Liver (tissue), 9 donors: ENCODE measurements around the gene CAST. TPM values are rescaled to one million over a fixed set of nuclear protein-coding genes. Genes with fewer than 3 reads are reported as not detected.
A peak's percentile ranks its signal among the peaks of the same experiment; 100 is the strongest.

ENCODE experiments used
- DNase-seq: peaks from one replicate; pipeline ENCODE4 v3.0.0-alpha.2; 2017; ENCODE audit warnings: low spot score
- H3K27ac ChIP-seq, 2 donors: one replicate each; pipeline ENCODE4 v1.7.0; 2013; ENCODE audit warnings: inconsistent platforms in 2 of 2, low read length in 2 of 2, control low read depth in 1 of 2, low read depth in 1 of 2, mild to moderate bottlenecking in 1 of 2
- H3K27me3 ChIP-seq, 4 donors: one replicate each; pipeline versions ENCODE4 v1.6.1 to v1.7.0; 2013; ENCODE audit warnings: low read length in 3 of 4, inconsistent platforms in 1 of 4, mild to moderate bottlenecking in 1 of 4, moderate library complexity in 1 of 4; ENCODE audit not compliant: control insufficient read depth in 4 of 4, insufficient read depth in 4 of 4
- H3K36me3 ChIP-seq, 4 donors: one replicate each; pipeline versions ENCODE4 v1.6.1 to v1.7.0; 2013; ENCODE audit warnings: low read length in 3 of 4, mild to moderate bottlenecking in 3 of 4, low read depth in 1 of 4, moderate library complexity in 1 of 4; ENCODE audit not compliant: control insufficient read depth in 4 of 4, insufficient read depth in 3 of 4
- H3K4me1 ChIP-seq, 4 donors: one replicate each; pipeline versions ENCODE4 v1.6.1 to v1.7.0; 2013; ENCODE audit warnings: low read length in 3 of 4, mild to moderate bottlenecking in 3 of 4, moderate library complexity in 1 of 4; ENCODE audit not compliant: control insufficient read depth in 4 of 4, insufficient read depth in 4 of 4
- H3K4me3 ChIP-seq, 3 donors: one replicate each; pipeline versions ENCODE4 v1.6.1 to v1.7.0; 2013; ENCODE audit warnings: low read length in 3 of 3, control low read depth in 1 of 3, low read depth in 1 of 3, mild to moderate bottlenecking in 1 of 3
- H3K9ac ChIP-seq, 2 donors: one replicate each; pipeline ENCODE4 v1.7.0; 2013; ENCODE audit warnings: low read length in 2 of 2, mild to moderate bottlenecking in 2 of 2, moderate library complexity in 2 of 2, control low read depth in 1 of 2, low read depth in 1 of 2
- H3K9me3 ChIP-seq, 4 donors: one replicate each; pipeline versions ENCODE4 v1.6.1 to v1.7.0; 2013; ENCODE audit warnings: low read length in 3 of 4; ENCODE audit not compliant: control insufficient read depth in 4 of 4
- ATF3 ChIP-seq: IDR thresholded peaks from 2 replicates; pipeline ENCODE4 v1.6.1; 2016; ENCODE audit warnings: antibody characterized with exemption
- CTCF ChIP-seq: fragments of 150-350 bp; IDR thresholded peaks from 2 replicates; pipeline ENCODE4 v1.5.1; 2017; ENCODE audit warnings: improper control_type of control experiment, low read depth, low read length; ENCODE audit not compliant: missing input control
- EGR1 ChIP-seq, 2 donors: IDR thresholded peaks; 2 replicates each; pipeline ENCODE4 v1.6.1; 2016 to 2018; ENCODE audit warnings: antibody characterized with exemption in 2 of 2, low read depth in 2 of 2
- FOXA1 ChIP-seq: IDR thresholded peaks from 2 replicates; pipeline ENCODE4 v1.6.1; 2016; ENCODE audit warnings: antibody characterized with exemption
- GABPA ChIP-seq, 2 donors: IDR thresholded peaks in 1 of 2; conservative IDR thresholded peaks in 1 of 2; 2 replicates each; pipeline ENCODE4 v1.6.1; 2016; ENCODE audit warnings: antibody characterized with exemption in 2 of 2, mild to moderate bottlenecking in 1 of 2, moderate library complexity in 1 of 2
- HNF4A ChIP-seq, 2 donors: conservative IDR thresholded peaks; 2 replicates each; pipeline ENCODE4 v1.6.1; 2016; ENCODE audit warnings: antibody characterized with exemption in 2 of 2, mild to moderate bottlenecking in 2 of 2
- HNF4G ChIP-seq: IDR thresholded peaks from 2 replicates; pipeline ENCODE4 v1.6.1; 2016; ENCODE audit warnings: antibody characterized with exemption
- JUND ChIP-seq, 2 donors: IDR thresholded peaks; 2 replicates each; pipeline ENCODE4 v1.6.1; 2016; ENCODE audit warnings: antibody characterized with exemption in 2 of 2
- MAX ChIP-seq: IDR thresholded peaks from 2 replicates; pipeline ENCODE4 v1.6.1; 2016; ENCODE audit warnings: antibody characterized with exemption
- RAD21 ChIP-seq, 2 donors: IDR thresholded peaks; 2 replicates each; pipeline ENCODE4 v1.6.1; 2016; ENCODE audit warnings: antibody characterized with exemption in 2 of 2, mild to moderate bottlenecking in 2 of 2
- REST ChIP-seq: IDR thresholded peaks from 2 replicates; pipeline ENCODE4 v1.6.1; 2016; ENCODE audit warnings: antibody characterized with exemption, mild to moderate bottlenecking
- RXRA ChIP-seq, 2 donors: IDR thresholded peaks; 2 replicates each; pipeline ENCODE4 v1.6.1; 2017 to 2018; ENCODE audit warnings: antibody characterized with exemption in 2 of 2, mild to moderate bottlenecking in 1 of 2
- SP1 ChIP-seq: IDR thresholded peaks from 2 replicates; pipeline ENCODE4 v1.6.1; 2018; ENCODE audit warnings: antibody characterized with exemption, mild to moderate bottlenecking
- TAF1 ChIP-seq: conservative IDR thresholded peaks from 2 replicates; pipeline ENCODE4 v1.6.1; 2016; ENCODE audit warnings: antibody characterized with exemption, mild to moderate bottlenecking
- YY1 ChIP-seq: IDR thresholded peaks from 2 replicates; pipeline ENCODE4 v1.6.1; 2016; ENCODE audit warnings: antibody characterized with exemption, mild to moderate bottlenecking
- WGBS: extraction: QIAGEN DNeasy Blood & Tissue Kit; methylation state at CpG from one replicate; pipeline ENCODE4 v1.1.7; 2013; 5-methylcytosine and 5-hydroxymethylcytosine counted together
- polyA plus RNA-seq, 2 donors: library from polyadenylated mRNA; stranded (reverse) in 1 of 2; unstranded in 1 of 2; fragments of 200-250 nt in 1 of 2; fragments of >200 nt in 1 of 2; fragmentation: Nextera tagmentation in 1 of 2; extraction: Ambion mirVana in 1 of 2; gene quantifications; one replicate each; pipeline versions ENCODE4 v1.2.1 to v1.2.3, GENCODE V29; 2013 to 2015
- total RNA-seq, 2 donors: library from RNA; depleted of rRNA; stranded (reverse); fragments of >200 nt; gene quantifications; one replicate each; pipeline ENCODE4 v1.2.3, GENCODE V29; 2014
- TF ChIP-seq, protein P1 (sequence below): IDR thresholded peaks from 2 replicates; pipeline ENCODE4 v1.6.1; 2016; ENCODE audit warnings: antibody characterized with exemption
- donor health status: healthy.
- donor health status: healthy.
- donor health status: healthy.
- donor health status: healthy.
- donor health status: healthy.

CAST gene
- total and polyA plus RNA-seq, 4 donors: 43.3 to 126 (median 81.0) TPM

- Histone ChIP-seq H3K27me3 (no peaks in the 10 kb centered on the region), H3K36me3 (no peaks in the 10 kb centered on the region), H3K4me1 (no peaks in the 10 kb centered on the region), H3K9ac (no peak overlapping the region), H3K27ac (no peak overlapping the region), H3K4me3 (no peak overlapping the region), H3K9me3 (no peaks in the 10 kb centered on the region)
- no peak for TF ChIP-seq JUND (IDR thresholded peaks at IDR 0.05)
- TF ChIP-seq HNF4G: no peak
- no peak for TF ChIP-seq TAF1
- TF ChIP-seq CTCF: no peak
- no peak for TF ChIP-seq RAD21 (IDR thresholded peaks at IDR 0.05)
- TF ChIP-seq RXRA (IDR thresholded peaks at IDR 0.05): no peak
- TF ChIP-seq FOXA1: no peak
- TF ChIP-seq, protein P1, sequence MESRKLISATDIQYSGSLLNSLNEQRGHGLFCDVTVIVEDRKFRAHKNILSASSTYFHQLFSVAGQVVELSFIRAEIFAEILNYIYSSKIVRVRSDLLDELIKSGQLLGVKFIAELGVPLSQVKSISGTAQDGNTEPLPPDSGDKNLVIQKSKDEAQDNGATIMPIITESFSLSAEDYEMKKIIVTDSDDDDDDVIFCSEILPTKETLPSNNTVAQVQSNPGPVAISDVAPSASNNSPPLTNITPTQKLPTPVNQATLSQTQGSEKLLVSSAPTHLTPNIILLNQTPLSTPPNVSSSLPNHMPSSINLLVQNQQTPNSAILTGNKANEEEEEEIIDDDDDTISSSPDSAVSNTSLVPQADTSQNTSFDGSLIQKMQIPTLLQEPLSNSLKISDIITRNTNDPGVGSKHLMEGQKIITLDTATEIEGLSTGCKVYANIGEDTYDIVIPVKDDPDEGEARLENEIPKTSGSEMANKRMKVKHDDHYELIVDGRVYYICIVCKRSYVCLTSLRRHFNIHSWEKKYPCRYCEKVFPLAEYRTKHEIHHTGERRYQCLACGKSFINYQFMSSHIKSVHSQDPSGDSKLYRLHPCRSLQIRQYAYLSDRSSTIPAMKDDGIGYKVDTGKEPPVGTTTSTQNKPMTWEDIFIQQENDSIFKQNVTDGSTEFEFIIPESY: no peak
- no peak for TF ChIP-seq MAX
- TF ChIP-seq SP1: no peak
- TF ChIP-seq ATF3: no peak
- DNase-seq: no peak
These were observed 21.6 kb downstream of the CAST start for GRCh38 chr5:96683810-96684209.

GRCh38 chr5:96687080-96687479 lies 24.9 kb downstream of the CAST start:
- H3K9ac ChIP-seq: no peak overlapping the region
- TF ChIP-seq EGR1 (IDR thresholded peaks at IDR 0.05; ENCODE audit: low read depth in 2 of 2) (no peak), CTCF (no peak), GABPA (IDR thresholded peaks at IDR 0.05 in 1 of 2, conservative IDR thresholded peaks at IDR 0.05 in 1 of 2) (no peak), RAD21 (IDR thresholded peaks at IDR 0.05) (no peak), JUND (IDR thresholded peaks at IDR 0.05) (no peak), HNF4A (conservative IDR thresholded peaks at IDR 0.05) (no peak), RXRA (IDR thresholded peaks at IDR 0.05) (no peak), TAF1 (no peak), ATF3 (no peak), YY1 (no peak), REST (no peak), HNF4G (no peak), SP1 (no peak), MAX (no peak)
- H3K27ac ChIP-seq: peak overlapping the region in 1 of 2 donors; percentile 8
- DNase-seq: no peak
- no peaks in the 10 kb centered on the region for H3K9me3 ChIP-seq
- H3K27me3 ChIP-seq: no peaks in the 10 kb centered on the region
- H3K4me1 ChIP-seq: peaks cover 0 to 6% (median 3%) of the 10 kb centered on the region in 4 donors
- H3K36me3 ChIP-seq: no peaks in the 10 kb centered on the region
- H3K4me3 ChIP-seq: no peak overlapping the region
- 95% methylated on average over 5 of the region's 5 CpGs for WGBS
